ENCODE results near the gene AGBL1.

The AGBL1 gene

GRCh38 chr15:86237111-86237500 is 157.4 kb downstream of the AGBL1 start:
- no peak for TF ChIP-seq CTCF (conservative IDR thresholded peaks at IDR 0.05; ENCODE audit: control insufficient read depth, insufficient read depth, low read depth, low read length)
- no peak for DNase-seq (ENCODE audit: low read depth)
- H3K4me3 ChIP-seq (ENCODE audit: control insufficient read depth, low read depth, low read length), result no peak overlapping the region

GRCh38 chr15:86247249-86247955 is 167.7 kb downstream of the AGBL1 start:
- H3K4me3 ChIP-seq (ENCODE audit: control insufficient read depth, low read depth, low read length), result no peak overlapping the region
- TF ChIP-seq CTCF (conservative IDR thresholded peaks at IDR 0.05; ENCODE audit: control insufficient read depth, insufficient read depth, low read depth, low read length), result no peak
- no peak for DNase-seq (ENCODE audit: low read depth)

GRCh38 chr15:86255247-86255646 is 175.6 kb downstream of the AGBL1 start:
- H3K4me3 ChIP-seq (ENCODE audit: control insufficient read depth, low read depth, low read length), result no peak overlapping the region
- no peak for DNase-seq (ENCODE audit: low read depth)
- TF ChIP-seq CTCF (conservative IDR thresholded peaks at IDR 0.05; ENCODE audit: control insufficient read depth, insufficient read depth, low read depth, low read length), result no peak

GRCh38 chr15:86256628-86257027 is 177.0 kb downstream of the AGBL1 start:
- H3K4me3 ChIP-seq (ENCODE audit: control insufficient read depth, low read depth, low read length), result no peak overlapping the region
- no peak for TF ChIP-seq CTCF (conservative IDR thresholded peaks at IDR 0.05; ENCODE audit: control insufficient read depth, insufficient read depth, low read depth, low read length)
- DNase-seq (ENCODE audit: low read depth), result no peak

- DNase-seq (ENCODE audit: low read depth), result no peak
- no peak for TF ChIP-seq CTCF (conservative IDR thresholded peaks at IDR 0.05; ENCODE audit: control insufficient read depth, insufficient read depth, low read depth, low read length)
- H3K4me3 ChIP-seq (ENCODE audit: control insufficient read depth, low read depth, low read length), result no peak overlapping the region
Measured at GRCh38 chr15:86259589-86259988, 179.9 kb downstream of the AGBL1 start.

GRCh38 chr15:86263230-86263629 is 183.6 kb downstream of the AGBL1 start:
- no peak overlapping the region for H3K4me3 ChIP-seq (ENCODE audit: control insufficient read depth, low read depth, low read length)
- DNase-seq (ENCODE audit: low read depth), result no peak
- TF ChIP-seq CTCF (conservative IDR thresholded peaks at IDR 0.05; ENCODE audit: control insufficient read depth, insufficient read depth, low read depth, low read length), result no peak

Measured in fibroblast of mammary gland (primary cell).